K562 (cell line): ENCODE results near the gene ZCCHC17. TPM values are rescaled to one million over a fixed set of nuclear protein-coding genes. Genes with fewer than 3 reads are reported as not detected.

ENCODE experiments used
- ATAC-seq: fragments of 200-7000 bp; cut with Tn5 transposase; 3 replicates; pipeline ENCODE4 v1.9.1; 2020; ENCODE audit warnings: moderate library complexity
- BruUV-seq: library from RNA; stranded (reverse); fragments of 400-500 nt; replicated peaks from 2 replicates; lab custom pipeline; 2021; lab: Mats Ljungman, UMichigan
- CTCF ChIA-PET: fragments of 300-600 bp; formaldehyde crosslinking; extraction: SDS; loops from one replicate; lab custom pipeline; 2021; ENCODE audit warnings: low intra/inter-chr PET ratio; lab: Yijun Ruan, JAX
- POLR2A ChIA-PET: fragments of 300-600, 350-650 bp; sonication (Branson Sonifier 250); formaldehyde crosslinking; extraction: SDS; loops from one replicate; lab custom pipeline; 2021; ENCODE audit warnings: antibody characterized with exemption, inconsistent platforms; lab: Yijun Ruan, JAX
- DNase-seq, 4 experiments: peaks; one replicate each; pipeline versions ENCODE4 v3.0.0 to v3.0.0-alpha.2; 2011 to 2018; ENCODE audit warnings: low spot score in 3 of 4, mixed read lengths in 3 of 4; ENCODE audit errors: extremely low read depth in 1 of 4
- FAIRE-seq: peaks from 2 replicates; lab custom pipeline; 2011; peaks lifted over from hg19 to GRCh38; lab: Jason Lieb, UNC
- H2AFZ ChIP-seq: 2 replicates; pipeline ENCODE4 v1.6.0; 2011; ENCODE audit warnings: low read depth, low read length, control low read depth, inconsistent platforms
- H3K27ac ChIP-seq: fragments of 200-600 bp; 3 replicates; pipeline ENCODE4 v1.8.0; 2011; ENCODE audit warnings: low read depth, mild to moderate bottlenecking, control low read depth, inconsistent platforms, low read length, moderate library complexity, mixed read lengths; ENCODE audit errors: extremely low read depth
- H3K27me3 ChIP-seq, 2 experiments: fragments of 300-600 bp in 1 of 2; 2 replicates in 1 of 2; 3 replicates in 1 of 2; pipeline versions ENCODE4 v1.6.0 to v1.8.0; 2011; ENCODE audit warnings: inconsistent platforms in 2 of 2, low read length in 2 of 2, mild to moderate bottlenecking in 1 of 2, mixed read lengths in 1 of 2, moderate library complexity in 1 of 2; ENCODE audit not compliant: control insufficient read depth in 2 of 2, insufficient read depth in 2 of 2
- H3K36me3 ChIP-seq: fragments of 300-600 bp; 3 replicates; pipeline ENCODE4 v1.8.0; 2011; ENCODE audit warnings: mild to moderate bottlenecking, low read length, inconsistent platforms; ENCODE audit not compliant: control insufficient read depth, insufficient read depth
- H3K4me1 ChIP-seq, 2 experiments: fragments of 200-600 bp in 1 of 2; replicated peaks in 1 of 2; 2 replicates in 1 of 2; 3 replicates in 1 of 2; pipeline versions ENCODE4 v1.5.1 to v1.8.0; 2011; ENCODE audit warnings: inconsistent platforms in 2 of 2, low read length in 2 of 2, mild to moderate bottlenecking in 1 of 2, mixed read lengths in 1 of 2, moderate library complexity in 1 of 2; ENCODE audit not compliant: control insufficient read depth in 2 of 2, insufficient read depth in 2 of 2
- H3K4me2 ChIP-seq: 2 replicates; pipeline ENCODE4 v1.6.1; 2011; ENCODE audit warnings: low read length, control low read depth, inconsistent platforms, mixed read lengths; ENCODE audit not compliant: insufficient read depth
- H3K4me3 ChIP-seq: fragments of 200-600 bp; sonication (generic), shearing (Covaris generic); 2 replicates; pipeline ENCODE4 v1.5.1; 2016; ENCODE audit warnings: control low read depth, inconsistent platforms
- H3K79me2 ChIP-seq: fragments of 200-600 bp; 3 replicates; pipeline ENCODE4 v1.8.0; 2011; ENCODE audit warnings: low read length, inconsistent platforms; ENCODE audit not compliant: control insufficient read depth, insufficient read depth
- H3K9ac ChIP-seq, 2 experiments: 2 replicates each; pipeline versions ENCODE4 v1.6.0 to v1.6.1; 2011; ENCODE audit warnings: low read depth in 2 of 2, low read length in 2 of 2, control low read depth in 1 of 2, inconsistent platforms in 1 of 2, mild to moderate bottlenecking in 1 of 2, mixed read lengths in 1 of 2; ENCODE audit not compliant: insufficient read depth in 1 of 2
- H3K9me1 ChIP-seq: one replicate; pipeline ENCODE4 v1.6.0; 2011; ENCODE audit warnings: inconsistent platforms, mild to moderate bottlenecking, low read length, moderate library complexity; ENCODE audit not compliant: control insufficient read depth, insufficient read depth
- H3K9me3 ChIP-seq: replicated peaks from 2 replicates; pipeline ENCODE4 v1.5.1; 2011; ENCODE audit warnings: low read depth, low read length, inconsistent platforms; ENCODE audit not compliant: control insufficient read depth, insufficient read depth
- H4K20me1 ChIP-seq: replicated peaks from 2 replicates; pipeline ENCODE4 v1.6.1; 2011; ENCODE audit warnings: low read length, inconsistent platforms, mixed read lengths; ENCODE audit not compliant: control insufficient read depth, insufficient read depth
- CBX5 ChIP-seq: IDR thresholded peaks from 2 replicates; pipeline ENCODE4 v1.6.1; 2014; ENCODE audit warnings: low read depth, borderline replicate concordance
- CTCF ChIP-seq, 3 experiments: IDR thresholded peaks in 2 of 3; conservative IDR thresholded peaks in 1 of 3; 2 replicates each; pipeline ENCODE4 v1.5.1; 2011 to 2012; ENCODE audit warnings: low read length in 3 of 3, mild to moderate bottlenecking in 3 of 3, control low read depth in 2 of 3, improper control_type of control experiment in 1 of 3, inconsistent platforms in 1 of 3, low read depth in 1 of 3, mixed read lengths in 1 of 3, moderate library complexity in 1 of 3; ENCODE audit not compliant: insufficient read depth in 2 of 3
- E2F6 ChIP-seq, 2 experiments: IDR thresholded peaks; 2 replicates each; pipeline ENCODE4 v1.6.1; 2011; ENCODE audit warnings: borderline replicate concordance in 1 of 2, control low read depth in 1 of 2, low read depth in 1 of 2, low read length in 1 of 2, mild to moderate bottlenecking in 1 of 2, mixed read lengths in 1 of 2, moderate library complexity in 1 of 2; ENCODE audit not compliant: insufficient read depth in 1 of 2, insufficient read length in 1 of 2, poor library complexity in 1 of 2, severe bottlenecking in 1 of 2; ENCODE audit errors: extremely low read depth in 1 of 2
- ETV6 ChIP-seq, 3 experiments: fragments of 150-350 bp in 1 of 3; sonication (generic) in 1 of 3; formaldehyde crosslinking in 1 of 3; IDR thresholded peaks; 2 replicates each; pipeline versions ENCODE4 v1.6.1 to v1.8.0; 2014 to 2022; ENCODE audit warnings: borderline replicate concordance in 2 of 3, low read depth in 2 of 3, antibody characterized with exemption in 1 of 3, low read length in 1 of 3, mild to moderate bottlenecking in 1 of 3, missing genetic modification reagents in 1 of 3
- L3MBTL2 ChIP-seq: fragments of 450-650 bp; IDR thresholded peaks from 2 replicates; pipeline ENCODE4 v1.6.1; 2016; ENCODE audit warnings: mild to moderate bottlenecking, moderate library complexity
- NFE2 ChIP-seq: IDR thresholded peaks from 2 replicates; pipeline ENCODE4 v1.6.1; 2014; ENCODE audit warnings: antibody characterized with exemption, low read depth
- VEZF1 ChIP-seq: fragments of 200-800 bp; sonication (Bioruptor generic); IDR thresholded peaks from 2 replicates; pipeline ENCODE4 v1.6.1; 2017; ENCODE audit warnings: missing genetic modification characterization, missing compliant biosample characterization
- ZNF398 ChIP-seq: fragments of 250-450 bp; sonication (Bioruptor Pico); IDR thresholded peaks from 2 replicates; pipeline ENCODE4 v1.8.0; 2021; ENCODE audit warnings: moderate library complexity, mild to moderate bottlenecking, inconsistent platforms
- ZNF644 ChIP-seq: fragments of 200-800 bp; sonication (Bioruptor generic); IDR thresholded peaks from 2 replicates; pipeline ENCODE4 v1.6.1; 2016; ENCODE audit warnings: low read depth, missing genetic modification characterization, missing compliant biosample characterization
- ZSCAN29 ChIP-seq: fragments of 450-650 bp; IDR thresholded peaks from 2 replicates; pipeline ENCODE4 v1.6.1; 2017
- WGBS: fragments of 100-300 bp; shearing (Covaris generic); methylation state at CpG from one replicate; pipeline ENCODE4 v1.1.6; 2016; ENCODE audit warnings: low coverage, mixed read lengths; ENCODE audit not compliant: insufficient coverage; ENCODE audit errors: missing lambda C conversion rate; 5-methylcytosine and 5-hydroxymethylcytosine counted together
- in situ Hi-C: fragments of 300-500 bp; cut with MboI; formaldehyde crosslinking; loops from 4 replicates; pipeline ENCODE4 v1.15.0; 2018; ENCODE audit warnings: inconsistent platforms, mixed read lengths
- intact Hi-C: fragments of 100-400 bp; cut with micrococcal nuclease; formaldehyde crosslinking; loops from 2 replicates; pipeline ENCODE4 v1.14.2; 2022
- polyA plus RNA-seq, 8 experiments: library from polyadenylated mRNA; depleted of rRNA in 4 of 8; stranded (reverse) in 5 of 8; unstranded in 3 of 8; fragments of >200 nt; fragmentation: Nextera tagmentation in 2 of 8; fragmentation: Illumina TruSeq in 1 of 8; extraction: Ambion mirVana in 2 of 8; extraction: Trizol in 1 of 8; gene quantifications; 2 replicates each; pipeline versions ENCODE4 v1.2.1 to v1.2.3, GENCODE V29; 2011 to 2014; ENCODE audit warnings: inconsistent platforms in 1 of 8, missing spikeins in 1 of 8
- total RNA-seq, 7 experiments: library from RNA; depleted of rRNA in 6 of 7; stranded (reverse); fragments of >200 nt in 6 of 7; fragmentation: Illumina TruSeq in 2 of 7; extraction: Trizol in 2 of 7; gene quantifications; 2 replicates each; pipeline versions ENCODE4 v1.2.1 to v1.2.3, GENCODE V29; 2011 to 2021; ENCODE audit warnings: low replicate concordance in 1 of 7

ZCCHC17 gene
- total and polyA plus RNA-seq, 9 of the 15 experiments (the other 6 are each of a cell fraction or from before 2014, with no cell fraction given): 46.9 to 150 (median 74.7) TPM

- TF ChIP-seq CTCF (IDR thresholded peaks at IDR 0.05 in 2 of 3, conservative IDR thresholded peaks at IDR 0.05 in 1 of 3; ENCODE audit: insufficient read depth in 2 of 3, low read depth in 1 of 3, low read length in 3 of 3) (0 out of 6 replicates have a peak, but pooled peaks of 1 of the 3 experiments have one; percentile 6), L3MBTL2 (peak; percentile 83)
Measured at GRCh38 chr1:31373056-31373896, 76.4 kb downstream of the ZCCHC17 start, which contains the start of gene FABP3 (continued).

GRCh38 chr1:31373897-31374486 is 77.2 kb downstream of the ZCCHC17 start:
- no peaks in the 10 kb centered on the region for H3K79me2 ChIP-seq
- no peak overlapping the region for H3K4me3 ChIP-seq
- no peaks in the 10 kb centered on the region for H3K9me1 ChIP-seq
- peak overlapping the region; percentile 73 for H2AFZ ChIP-seq
- no TSS peak for BruUV-seq
- H4K20me1 ChIP-seq: no peaks in the 10 kb centered on the region
- CTCF ChIA-PET: no interaction called here
- H3K36me3 ChIP-seq: no peaks in the 10 kb centered on the region
- no peaks in the 10 kb centered on the region; a peak in 1 of 5 replicates for H3K27me3 ChIP-seq
- H3K4me1 ChIP-seq: peaks cover 8 to 19% of the 10 kb centered on the region in 2 experiments
- no peak for FAIRE-seq
- in situ Hi-C loops: no loop called here
- intact Hi-C loops: no loop called here
- 56% methylated on average over 11 of the region's 11 CpGs for WGBS
- H3K27ac ChIP-seq: no peak overlapping the region
- no peak for ATAC-seq
- H3K9me3 ChIP-seq: no peaks in the 10 kb centered on the region
- H3K4me2 ChIP-seq: peak overlapping the region; percentile 37; the same call in 1 of the 2 replicates
- POLR2A ChIA-PET: interaction anchor here (0.6 to 2.1 kb wide), 9 partner anchors 9 to 759 kb away, joined by 3 to 8 read pairs (median 3); no protein-coding TSS in a partner anchor
- no peak for DNase-seq
- peak overlapping the region in 1 of 2 experiments; percentile 66; a peak in 3 of 4 replicates for H3K9ac ChIP-seq
- TF ChIP-seq E2F6 (IDR thresholded peaks at IDR 0.05; ENCODE audit: borderline replicate concordance in 1 of 2, extremely low read depth in 1 of 2, insufficient read depth in 1 of 2, insufficient read length in 1 of 2, low read depth in 1 of 2, low read length in 1 of 2, poor library complexity in 1 of 2, severe bottlenecking in 1 of 2) (peak in 1 of 2 experiments; percentile 34), ZNF644 (tag) (no peak), VEZF1 (peak; percentile 18; the same call in 1 of the 2 replicates), CBX5 (no peak), ETV6 (IDR thresholded peaks at IDR 0.05; ENCODE audit: borderline replicate concordance in 1 of 2, low read depth in 2 of 2, low read length in 1 of 2) (no peak), ETV6 (CRISPR knock-in tag; IDR thresholded peaks at IDR 0.05; ENCODE audit: borderline replicate concordance) (no peak), ZNF398 (CRISPR knock-in tag) (no peak), NFE2 (no peak), ZSCAN29 (no peak)
